ENCODE data around the gene PRR23E.

PRR23E gene

GRCh38 chr3:127144631-127145030 is 48.3 kb upstream of the PRR23E start (continued):
- TF ChIP-seq ZNF654 (tag by site-specific recombination; IDR thresholded peaks at IDR 0.05; ENCODE audit: low read depth) (no peak), ZNF391 (tag by site-specific recombination; IDR thresholded peaks at IDR 0.05; ENCODE audit: borderline replicate concordance, low read depth) (no peak), ZNF174 (tag by site-specific recombination; IDR thresholded peaks at IDR 0.05) (no peak), PRDM2 (tag by site-specific recombination; IDR thresholded peaks at IDR 0.05; ENCODE audit: borderline replicate concordance) (no peak), ZNF510 (tag by site-specific recombination; IDR thresholded peaks at IDR 0.05; ENCODE audit: insufficient replicate concordance) (no peak), ZNF175 (tag by site-specific recombination; IDR thresholded peaks at IDR 0.05) (no peak), ZFP37 (tag by site-specific recombination; IDR thresholded peaks at IDR 0.05) (no peak)

GRCh38 chr3:127145266-127145665 is 47.7 kb upstream of the PRR23E start:
- Histone ChIP-seq H3K4me1 (ENCODE audit: control insufficient read depth, insufficient read depth, low read length) (peaks cover 3% of the 10 kb centered on the region; the same call in 1 of the 2 replicates), H3K27ac (ENCODE audit: extremely low read depth, low read depth, low read length) (no peak overlapping the region), H3K9me3 (ENCODE audit: control insufficient read depth, insufficient read depth, low read depth, low read length) (no peaks in the 10 kb centered on the region), H3K4me3 (ENCODE audit: low read depth, low read length) (no peak overlapping the region), H3K36me3 (ENCODE audit: control insufficient read depth in 2 of 2, insufficient read depth in 1 of 2, low read length in 2 of 2) (no peaks in the 10 kb centered on the region)
- ChIA-PET POLR2A (no interaction called here), CTCF (no interaction called here)
- TF ChIP-seq ZNF843 (tag by site-specific recombination; IDR thresholded peaks at IDR 0.05) (no peak), OSR2 (tag by site-specific recombination; IDR thresholded peaks at IDR 0.05) (no peak)

- CTCF ChIA-PET = interaction anchor here (0.6 kb wide), 1 partner anchor 1917 kb away, joined by 3 read pairs; no protein-coding TSS in a partner anchor
- Histone ChIP-seq H3K9me3 (ENCODE audit: control insufficient read depth, insufficient read depth, low read depth, low read length) (no peaks in the 10 kb centered on the region), H3K4me3 (ENCODE audit: low read depth, low read length) (no peak overlapping the region), H3K4me1 (ENCODE audit: control insufficient read depth, insufficient read depth, low read length) (no peaks in the 10 kb centered on the region), H3K27ac (ENCODE audit: extremely low read depth, low read depth, low read length) (no peak overlapping the region), H3K36me3 (ENCODE audit: control insufficient read depth in 2 of 2, insufficient read depth in 1 of 2, low read length in 2 of 2) (no peaks in the 10 kb centered on the region)
- POLR2A ChIA-PET = no interaction called here
- TF ChIP-seq ELK4 (IDR thresholded peaks at IDR 0.05; ENCODE audit: borderline replicate concordance, low read depth, low read length) = no peak
- TF ChIP-seq ZNF416 (tag by site-specific recombination; IDR thresholded peaks at IDR 0.05) = no peak
- no peak for TF ChIP-seq ZNF335 (tag by site-specific recombination; conservative IDR thresholded peaks at IDR 0.05)
- no peak for TF ChIP-seq ZNF350 (tag by site-specific recombination; IDR thresholded peaks at IDR 0.05)
- no peak for TF ChIP-seq ZNF510 (tag by site-specific recombination; IDR thresholded peaks at IDR 0.05; ENCODE audit: insufficient replicate concordance)
- no peak for TF ChIP-seq ZNF791 (tag by site-specific recombination; IDR thresholded peaks at IDR 0.05)
- TF ChIP-seq ZNF658 (tag by site-specific recombination; IDR thresholded peaks at IDR 0.05) = no peak
- TF ChIP-seq ZNF518A (tag by site-specific recombination; conservative IDR thresholded peaks at IDR 0.05; ENCODE audit: low read depth) = no peak
- no peak for TF ChIP-seq ZNF596 (tag by site-specific recombination; IDR thresholded peaks at IDR 0.05)
- TF ChIP-seq ZNF76 (tag by site-specific recombination; IDR thresholded peaks at IDR 0.05; ENCODE audit: borderline replicate concordance, low read depth) = no peak
- no peak for TF ChIP-seq PRDM6 (tag by site-specific recombination; IDR thresholded peaks at IDR 0.05)
Measured at GRCh38 chr3:127147291-127147885, 45.5 kb upstream of the PRR23E start.

Measured in HEK293 (cell line).